ENCODE data around the gene ETV6. TPM values are rescaled to one million over a fixed set of nuclear protein-coding genes. Genes with fewer than 3 reads are reported as not detected.

Gene ETV6
- total RNA-seq, 1 donor from 2014 or later, result 33.4 TPM

DNA sequence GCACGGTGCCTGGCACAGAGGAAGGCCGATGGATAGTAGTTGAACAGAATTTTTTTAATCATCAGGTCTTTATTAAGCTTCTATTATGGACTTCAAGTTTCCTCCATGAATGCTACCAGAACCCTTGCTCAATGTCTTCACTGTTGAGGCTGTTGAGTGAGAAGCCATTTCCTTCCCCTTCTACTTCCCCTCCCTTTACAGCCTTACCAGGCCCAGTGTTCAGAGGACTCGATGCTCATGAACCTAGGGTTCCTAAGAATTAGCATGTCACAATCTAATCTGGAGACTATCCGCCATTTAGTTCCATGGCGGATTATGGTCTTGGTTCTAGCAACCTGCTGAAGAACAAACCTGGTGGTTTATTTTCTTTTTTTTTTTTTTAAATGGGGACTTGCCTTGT is 17.7 kb downstream of the ETV6 start:
- no peak overlapping the region for H3K4me3 Mint-ChIP-seq (ENCODE audit: unreplicated experiment)
- peak overlapping the region; percentile 6 for H3K27ac Mint-ChIP-seq (ENCODE audit: unreplicated experiment)
- peaks cover 3% of the 10 kb centered on the region for H3K36me3 Mint-ChIP-seq (ENCODE audit: low read depth)
- TF ChIP-seq, protein P1, sequence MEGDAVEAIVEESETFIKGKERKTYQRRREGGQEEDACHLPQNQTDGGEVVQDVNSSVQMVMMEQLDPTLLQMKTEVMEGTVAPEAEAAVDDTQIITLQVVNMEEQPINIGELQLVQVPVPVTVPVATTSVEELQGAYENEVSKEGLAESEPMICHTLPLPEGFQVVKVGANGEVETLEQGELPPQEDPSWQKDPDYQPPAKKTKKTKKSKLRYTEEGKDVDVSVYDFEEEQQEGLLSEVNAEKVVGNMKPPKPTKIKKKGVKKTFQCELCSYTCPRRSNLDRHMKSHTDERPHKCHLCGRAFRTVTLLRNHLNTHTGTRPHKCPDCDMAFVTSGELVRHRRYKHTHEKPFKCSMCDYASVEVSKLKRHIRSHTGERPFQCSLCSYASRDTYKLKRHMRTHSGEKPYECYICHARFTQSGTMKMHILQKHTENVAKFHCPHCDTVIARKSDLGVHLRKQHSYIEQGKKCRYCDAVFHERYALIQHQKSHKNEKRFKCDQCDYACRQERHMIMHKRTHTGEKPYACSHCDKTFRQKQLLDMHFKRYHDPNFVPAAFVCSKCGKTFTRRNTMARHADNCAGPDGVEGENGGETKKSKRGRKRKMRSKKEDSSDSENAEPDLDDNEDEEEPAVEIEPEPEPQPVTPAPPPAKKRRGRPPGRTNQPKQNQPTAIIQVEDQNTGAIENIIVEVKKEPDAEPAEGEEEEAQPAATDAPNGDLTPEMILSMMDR (IDR thresholded peaks at IDR 0.05), result no peak
- H3K9me3 Mint-ChIP-seq (ENCODE audit: low read depth), result no peaks in the 10 kb centered on the region
- H3K27me3 Mint-ChIP-seq (ENCODE audit: low read depth), result no peaks in the 10 kb centered on the region
- DNase-seq (ENCODE audit: low spot score), result no peak
- H3K4me1 Mint-ChIP-seq (ENCODE audit: low read depth), result peaks cover 41% of the 10 kb centered on the region

DNA sequence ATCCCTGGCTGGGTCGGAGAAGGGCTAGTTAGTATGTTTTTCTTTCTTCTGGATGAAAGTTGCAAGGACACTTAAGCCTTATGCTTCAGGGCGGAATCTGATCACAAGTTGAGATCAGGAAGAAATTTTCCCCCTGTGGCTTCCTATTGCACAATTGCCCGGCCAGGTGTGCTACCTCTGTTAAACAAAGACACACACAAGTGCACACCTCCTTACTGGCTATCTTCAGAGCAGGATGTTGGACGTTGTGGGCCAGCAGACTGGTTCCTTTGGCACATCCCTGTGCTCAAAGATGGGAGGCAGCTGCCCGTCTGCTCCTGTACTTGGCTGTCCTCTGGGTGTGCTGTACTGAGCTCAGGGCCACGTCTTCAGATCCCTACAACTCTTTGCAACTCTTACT is 19.1 kb downstream of the ETV6 start:
- H3K9me3 Mint-ChIP-seq (ENCODE audit: low read depth), result no peaks in the 10 kb centered on the region
- H3K36me3 Mint-ChIP-seq (ENCODE audit: low read depth), result peaks cover 3% of the 10 kb centered on the region
- peaks cover 40% of the 10 kb centered on the region for H3K4me1 Mint-ChIP-seq (ENCODE audit: low read depth)
- H3K27ac Mint-ChIP-seq (ENCODE audit: unreplicated experiment), result no peak overlapping the region
- no peak overlapping the region for H3K4me3 Mint-ChIP-seq (ENCODE audit: unreplicated experiment)
- no peak for DNase-seq (ENCODE audit: low spot score)
- no peaks in the 10 kb centered on the region for H3K27me3 Mint-ChIP-seq (ENCODE audit: low read depth)
- TF ChIP-seq, protein P1 (IDR thresholded peaks at IDR 0.05), result no peak

DNA sequence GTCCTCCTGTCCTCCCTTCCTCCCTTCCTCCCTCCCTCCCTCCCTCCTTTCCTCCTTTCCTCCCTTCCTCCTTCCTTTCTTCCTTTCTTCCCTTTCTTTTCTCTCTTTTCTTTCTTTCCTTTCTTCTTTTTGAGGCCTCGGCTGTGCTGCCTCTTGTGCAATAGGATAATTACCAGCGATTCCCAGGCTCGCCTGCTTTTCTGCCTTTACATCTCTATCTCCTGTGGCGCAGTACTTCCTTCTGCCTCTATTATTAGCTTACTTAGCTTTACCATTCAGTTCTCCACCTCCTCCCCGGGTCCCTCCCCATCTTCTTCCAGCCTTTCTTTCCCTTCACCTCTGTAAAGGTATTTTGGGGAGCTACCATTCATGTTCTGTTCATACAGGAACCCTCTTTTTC is 19.9 kb downstream of the ETV6 start:
- H3K27ac Mint-ChIP-seq (ENCODE audit: unreplicated experiment), result peak overlapping the region; percentile 54
- TF ChIP-seq, protein P1 (IDR thresholded peaks at IDR 0.05), result no peak
- no peaks in the 10 kb centered on the region for H3K9me3 Mint-ChIP-seq (ENCODE audit: low read depth)
- H3K4me3 Mint-ChIP-seq (ENCODE audit: unreplicated experiment), result no peak overlapping the region
- H3K27me3 Mint-ChIP-seq (ENCODE audit: low read depth), result no peaks in the 10 kb centered on the region
- H3K36me3 Mint-ChIP-seq (ENCODE audit: low read depth), result peaks cover 3% of the 10 kb centered on the region
- peaks cover 38% of the 10 kb centered on the region for H3K4me1 Mint-ChIP-seq (ENCODE audit: low read depth)
- no peak for DNase-seq (ENCODE audit: low spot score)

DNA sequence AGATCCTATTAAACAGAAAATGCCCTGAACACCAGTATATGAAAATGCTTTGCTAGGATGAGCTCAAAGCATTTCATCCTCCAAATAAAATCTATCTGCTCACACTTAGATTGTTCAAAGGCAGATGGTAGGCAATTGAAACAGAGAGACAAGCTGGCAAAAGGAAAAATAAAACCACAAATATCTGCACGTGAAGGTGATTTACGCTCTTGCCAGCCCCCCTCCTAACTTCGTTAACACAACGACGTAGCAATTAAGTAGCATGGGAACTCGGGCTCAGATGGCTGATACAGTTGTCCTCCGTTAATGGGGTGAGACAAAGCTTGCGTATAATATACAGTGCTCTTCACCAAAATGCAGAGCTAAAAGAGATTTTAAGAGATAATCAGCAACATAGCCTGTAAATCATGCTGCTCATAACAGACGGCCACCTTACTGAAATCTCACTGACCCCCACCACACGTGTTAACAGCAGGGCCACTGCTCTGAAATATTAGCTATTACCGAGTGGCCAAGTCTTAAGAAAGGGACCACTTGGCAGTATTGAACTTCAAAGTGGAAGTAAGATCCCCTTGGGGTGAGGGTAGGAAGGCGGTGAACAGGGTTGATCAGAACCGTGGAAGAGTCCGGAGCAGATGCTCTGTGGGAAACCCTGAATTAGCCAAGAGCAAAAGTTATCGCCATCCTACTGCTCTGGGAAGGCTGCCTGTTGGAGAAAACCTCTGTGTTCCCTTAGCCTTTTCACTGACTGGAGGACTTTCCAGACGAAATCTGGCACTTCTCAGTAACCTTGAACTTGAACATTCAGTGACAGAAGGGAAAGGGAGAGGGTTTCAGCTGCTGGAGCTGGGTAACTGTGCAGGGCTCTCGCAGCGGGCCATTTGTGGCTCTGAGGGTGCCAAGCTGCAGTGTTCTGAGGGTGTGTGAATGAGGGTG is 23.1 kb downstream of the ETV6 start:
- TF ChIP-seq, protein P1 (IDR thresholded peaks at IDR 0.05), result no peak
- H3K4me1 Mint-ChIP-seq (ENCODE audit: low read depth), result peaks cover 51% of the 10 kb centered on the region

DNA sequence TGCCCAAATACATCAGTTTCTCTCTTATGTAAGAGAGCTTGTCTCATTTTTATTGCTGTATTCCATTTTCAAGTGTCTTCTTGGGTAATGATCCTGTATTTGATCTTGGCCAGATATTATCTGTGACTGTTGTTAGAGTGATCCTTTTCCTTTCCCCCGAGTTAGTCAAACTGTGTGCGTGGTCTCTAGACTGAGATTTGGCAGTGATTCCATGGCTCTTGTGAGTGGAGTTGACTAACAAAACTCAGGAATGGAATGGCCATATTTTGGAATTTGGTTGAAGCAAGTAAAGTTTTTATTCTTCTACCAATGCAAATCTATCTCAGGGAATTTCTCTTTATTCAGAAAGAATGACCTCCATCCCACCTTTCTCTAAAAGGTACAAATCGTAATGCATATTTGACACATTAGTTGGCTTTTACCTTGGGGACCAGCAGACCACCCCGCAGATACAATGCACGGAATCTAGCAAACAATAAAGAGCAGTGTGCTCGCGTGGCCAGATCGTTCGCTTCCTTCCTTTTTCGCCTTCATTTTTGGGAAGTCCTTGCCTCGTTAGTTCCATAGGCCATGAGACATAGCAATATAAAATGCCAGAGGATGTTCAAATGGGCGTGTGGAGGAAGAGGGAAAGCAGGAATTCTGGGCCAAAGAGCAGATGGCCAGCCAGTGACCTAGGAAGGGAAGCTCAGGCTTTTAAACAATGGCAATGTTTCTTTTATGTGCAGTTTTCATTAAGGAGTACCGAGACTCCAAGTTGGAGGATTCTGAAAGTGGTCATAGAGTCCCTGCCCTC is 24.4 kb downstream of the ETV6 start:
- H3K27ac Mint-ChIP-seq (ENCODE audit: unreplicated experiment), result no peak overlapping the region
- H3K4me1 Mint-ChIP-seq (ENCODE audit: low read depth), result peaks cover 50% of the 10 kb centered on the region
- peaks cover 4% of the 10 kb centered on the region for H3K36me3 Mint-ChIP-seq (ENCODE audit: low read depth)
- no peaks in the 10 kb centered on the region for H3K9me3 Mint-ChIP-seq (ENCODE audit: low read depth)
- TF ChIP-seq, protein P1 (IDR thresholded peaks at IDR 0.05), result no peak
- no peak overlapping the region for H3K4me3 Mint-ChIP-seq (ENCODE audit: unreplicated experiment)
- H3K27me3 Mint-ChIP-seq (ENCODE audit: low read depth), result no peaks in the 10 kb centered on the region
- DNase-seq (ENCODE audit: low spot score), result no peak

More for the DNA sequence above, 23.1 kb downstream of the ETV6 start:
- Mint-ChIP-seq H3K9me3 (ENCODE audit: low read depth) (no peaks in the 10 kb centered on the region), H3K27ac (ENCODE audit: unreplicated experiment) (no peak overlapping the region), H3K4me3 (ENCODE audit: unreplicated experiment) (no peak overlapping the region), H3K36me3 (ENCODE audit: low read depth) (no peaks in the 10 kb centered on the region), H3K27me3 (ENCODE audit: low read depth) (no peaks in the 10 kb centered on the region)
- no peak for DNase-seq (ENCODE audit: low spot score)
